SHP77 (cell line): ENCODE measurements around the gene MGAT1.
"Not testable (repeated sequence)": the region's sequence is repeated elsewhere in the genome, so short reads cannot be mapped to it uniquely, and the experiment has no call there.

Experiments
- DNase-seq, 2 experiments: peaks; one replicate each; lab custom pipeline; 2025; lab: John Stamatoyannopoulos, UW

MGAT1 gene

DNA sequence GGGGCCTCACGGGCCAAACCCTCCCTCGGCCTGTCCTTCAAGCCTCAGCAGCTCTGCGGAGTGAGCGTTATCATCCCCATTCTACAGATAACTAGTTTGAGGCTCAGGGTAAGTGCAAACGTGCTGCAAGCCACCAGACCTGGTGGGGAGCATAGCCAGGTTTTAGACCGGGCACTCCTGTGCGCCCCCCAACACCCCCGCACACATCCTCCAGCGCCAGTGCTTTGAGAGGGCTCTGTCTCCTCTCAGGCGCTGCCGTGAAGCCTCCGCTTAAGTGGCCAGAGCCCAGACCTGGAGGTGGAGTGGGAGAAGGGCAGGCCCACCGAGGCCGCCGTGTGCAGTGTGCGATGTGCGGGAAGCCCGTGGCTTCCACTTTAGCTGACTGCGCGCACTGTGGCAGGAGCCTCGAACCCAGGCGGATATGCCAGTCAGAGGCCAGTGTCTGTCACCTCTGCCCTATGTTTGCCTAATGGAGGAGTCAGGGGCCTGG is 1.6 kb upstream of the MGAT1 start:
- DNase-seq, result no peak

DNA sequence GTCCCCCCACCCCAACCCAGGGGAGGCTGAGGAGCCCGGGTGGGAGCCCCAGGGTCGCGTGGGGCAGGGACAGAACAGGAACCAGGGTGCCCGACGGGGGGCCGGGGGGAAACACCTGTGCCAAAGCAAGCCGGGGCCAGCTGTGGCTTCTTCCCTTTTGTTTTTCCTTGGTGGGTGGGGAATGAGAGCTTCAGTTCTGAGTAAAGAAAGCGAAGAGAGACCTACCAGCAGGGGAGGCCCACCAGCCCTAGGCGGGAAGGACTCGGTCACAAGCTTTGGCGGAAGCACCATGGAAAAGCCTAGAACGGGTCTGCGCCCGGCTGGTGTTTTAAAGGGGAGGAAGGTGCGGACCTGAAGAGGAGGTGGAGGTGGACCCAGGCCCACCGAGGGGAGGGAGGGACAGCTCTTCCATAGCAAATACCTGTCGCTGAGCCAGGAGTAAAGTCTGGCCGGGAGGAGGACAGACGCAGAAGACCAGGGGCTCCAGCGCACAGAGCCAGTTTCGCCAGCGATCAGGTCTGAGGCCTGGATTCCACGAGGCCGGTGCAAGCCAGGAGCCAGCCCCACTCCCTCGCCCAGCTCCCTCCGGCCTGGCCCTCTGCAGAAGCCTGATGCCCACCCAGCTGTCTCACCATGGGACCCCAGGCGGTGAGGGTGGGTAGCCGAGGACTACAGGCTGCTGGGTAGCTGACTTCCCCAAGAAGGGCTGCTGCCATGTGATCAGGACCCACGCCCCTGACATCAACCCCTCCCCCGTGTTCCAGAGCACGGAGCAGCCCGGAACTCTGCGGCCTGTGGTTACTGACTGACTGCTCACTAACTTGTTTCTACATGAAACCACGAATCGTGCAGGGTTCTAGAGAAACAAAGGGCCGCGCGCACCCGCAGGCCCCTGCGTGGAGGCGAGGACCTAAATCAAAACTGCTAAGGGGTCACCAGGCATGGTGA is 849 bp upstream of the MGAT1 start:
- no peak for DNase-seq

DNA sequence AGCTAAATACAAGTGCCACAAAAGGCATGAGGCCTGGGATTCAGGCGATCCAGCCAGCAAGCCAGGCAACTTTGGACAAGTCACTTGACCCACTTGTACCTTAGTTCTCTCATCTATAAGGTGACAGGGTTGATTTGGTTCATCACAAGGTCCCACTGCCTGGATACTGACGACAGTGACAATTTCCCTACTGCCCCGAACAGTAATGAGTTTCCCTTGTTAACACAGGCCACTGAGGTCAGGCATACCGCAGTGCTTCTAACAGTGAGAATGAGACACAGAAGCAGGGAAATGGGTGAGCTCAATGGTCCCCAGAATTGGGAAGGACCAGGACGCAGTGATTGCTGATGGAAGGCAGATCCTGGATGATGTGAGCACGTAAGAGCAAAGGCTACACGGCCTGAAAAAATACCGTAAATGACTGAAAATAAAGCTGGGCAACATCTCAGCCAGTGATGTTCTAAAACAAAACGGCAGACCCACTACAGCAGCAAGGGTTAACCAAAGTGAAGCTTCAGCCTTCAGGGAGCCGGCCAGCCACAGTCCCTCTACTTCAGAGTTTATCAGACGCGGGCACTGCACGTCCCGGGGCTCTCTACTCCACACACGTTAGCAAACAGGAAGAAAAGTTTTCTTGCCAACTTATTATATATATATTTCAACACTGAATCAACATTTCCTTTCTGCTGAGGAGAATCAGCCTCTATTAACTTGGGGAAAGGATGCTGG is 846 bp downstream of the MGAT1 start:
- DNase-seq, result no peak

GRCh38 chr5:180799902-180800801 is 2.5 kb downstream of the MGAT1 start:
- no peak for DNase-seq

- DNase-seq, result peak in 1 of 2 experiments; percentile 24
Measured at GRCh38 chr5:180799194-180799593, 3.4 kb downstream of the MGAT1 start.

DNA sequence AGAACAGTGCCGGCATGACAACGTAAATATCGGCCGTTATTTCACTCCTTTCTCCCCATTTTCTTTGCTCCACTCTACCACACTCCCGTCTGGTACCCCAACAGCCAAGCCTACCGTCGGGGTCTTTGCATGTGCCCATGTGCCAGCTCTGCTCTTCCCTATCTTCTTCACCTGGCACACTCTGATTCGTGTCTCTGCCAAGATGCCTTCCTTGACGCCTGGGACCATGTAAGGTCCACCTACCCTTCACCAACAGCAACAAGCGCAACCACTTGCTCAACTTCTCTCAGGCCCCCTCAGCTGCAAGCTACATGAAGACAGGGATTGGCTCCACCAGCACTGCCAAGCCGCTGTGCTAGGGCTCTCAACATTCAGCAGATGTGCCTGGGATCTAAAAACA is 4.4 kb downstream of the MGAT1 start:
- DNase-seq, result no peak

- DNase-seq, result no peak
Measured at GRCh38 chr5:180797256-180798192, 5.1 kb downstream of the MGAT1 start.

DNA sequence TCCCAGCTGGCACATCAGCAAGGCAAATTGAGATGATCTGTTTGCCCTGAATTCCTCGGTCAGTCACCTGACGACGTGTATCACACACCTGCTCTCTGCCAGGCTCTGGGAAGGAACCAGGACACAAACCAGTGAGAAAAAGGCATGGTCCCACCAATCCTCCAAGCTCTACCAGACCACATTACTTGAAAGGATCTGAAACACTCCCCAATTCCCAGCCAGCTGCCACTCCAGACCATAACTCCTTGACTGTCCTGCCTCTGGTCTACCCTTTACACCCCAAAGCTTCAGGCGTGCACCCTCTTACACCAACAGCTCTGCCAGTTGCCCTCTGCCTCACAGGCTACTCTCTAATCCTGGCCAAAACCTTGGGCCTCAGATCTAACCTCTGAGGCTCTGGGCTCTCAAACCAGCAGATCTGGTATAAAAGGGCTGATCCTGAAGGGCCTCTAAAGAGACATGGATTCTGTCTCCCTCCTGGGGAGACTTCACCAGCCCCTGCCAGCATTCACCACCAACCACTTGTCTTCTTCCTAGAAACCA is 6.8 kb downstream of the MGAT1 start:
- DNase-seq, result no peak

DNA sequence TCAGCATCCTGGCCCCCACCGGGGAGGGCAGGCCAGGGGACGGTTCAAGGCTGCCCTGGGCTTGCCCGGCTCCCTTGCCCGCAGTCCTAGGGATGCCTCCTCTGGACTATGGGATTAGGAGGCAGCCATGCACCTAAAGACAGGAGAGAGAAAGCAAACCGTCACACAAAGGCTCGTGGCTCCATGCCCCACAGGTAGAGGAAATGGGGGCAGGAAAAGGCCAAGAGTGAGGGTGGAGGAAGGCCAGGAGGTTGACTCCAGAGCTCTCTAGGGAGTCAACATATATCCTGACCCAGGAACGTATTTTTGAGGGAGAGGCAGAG is 9.7 kb downstream of the MGAT1 start:
- no peak for DNase-seq

DNA sequence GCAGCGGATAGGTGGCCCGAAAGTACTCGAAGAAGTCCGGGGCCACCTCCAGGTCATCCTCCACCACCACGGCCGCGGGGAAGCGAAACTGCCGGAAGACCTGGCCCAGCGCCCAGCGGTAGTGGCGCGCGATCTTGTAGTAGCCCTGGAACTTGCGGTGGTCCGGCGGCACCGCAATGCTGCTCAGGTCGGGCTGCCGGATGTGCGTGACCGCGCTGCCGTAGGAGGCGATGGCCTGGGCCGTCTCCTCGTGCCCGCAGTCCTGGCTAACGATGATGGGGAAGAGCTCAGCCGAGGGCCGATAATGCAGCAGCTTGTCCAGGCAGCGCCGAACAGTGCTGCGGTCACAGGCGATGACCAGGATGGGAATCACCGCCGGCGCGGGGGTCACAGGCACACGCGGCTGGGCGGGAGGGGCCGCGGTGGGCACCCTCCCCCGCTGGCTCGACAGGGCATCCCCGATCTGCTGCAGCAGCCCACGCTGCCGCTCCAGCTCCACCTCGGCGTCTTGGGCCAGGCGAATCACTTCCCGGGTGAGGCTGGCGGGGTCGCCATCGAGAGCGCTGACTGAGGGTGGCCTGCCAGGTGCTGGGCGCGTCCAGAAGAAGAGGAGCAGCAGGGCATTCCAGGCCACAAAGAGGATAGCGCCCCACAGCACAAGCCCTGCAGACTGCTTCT is 10.2 kb downstream of the MGAT1 start:
- no peak for DNase-seq

DNA sequence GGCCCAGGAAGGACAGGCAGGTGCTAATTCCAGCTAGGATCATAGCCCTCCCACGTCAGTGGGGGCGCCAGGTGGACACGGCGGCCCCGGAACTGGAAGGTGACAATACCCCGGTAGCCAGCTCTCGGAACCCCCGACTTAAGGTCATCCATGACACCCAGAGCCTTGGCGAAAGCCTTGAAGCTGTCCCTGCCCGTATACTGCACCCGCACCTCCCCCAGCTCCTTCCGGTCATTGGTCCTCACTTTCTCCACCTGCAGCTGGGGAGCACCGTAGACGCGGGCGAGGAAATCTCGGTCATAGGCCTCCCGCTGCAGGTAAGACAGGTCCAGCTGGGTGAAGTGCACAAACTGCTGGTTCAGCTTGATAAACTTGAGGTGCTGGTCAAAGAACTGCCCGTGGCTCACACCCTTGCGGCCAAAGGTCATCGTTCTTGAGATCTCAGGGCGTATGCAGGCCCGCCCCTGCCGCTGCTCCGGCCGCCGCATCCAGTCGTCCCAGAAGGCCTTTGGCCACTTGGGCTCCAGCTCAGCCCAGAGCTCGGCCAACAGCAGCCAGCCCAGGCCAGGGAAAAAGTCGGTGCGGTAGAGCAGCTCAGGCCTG is 10.9 kb downstream of the MGAT1 start:
- no peak for DNase-seq

GRCh38 chr5:180790524-180790923 is 12.1 kb downstream of the MGAT1 start:
- DNase-seq, result no peak

GRCh38 chr5:180790020-180790419 is 12.6 kb downstream of the MGAT1 start:
- no peak for DNase-seq

- DNase-seq, result not testable (repeated sequence)
Measured at GRCh38 chr5:180788651-180789410, 13.8 kb downstream of the MGAT1 start.

GRCh38 chr5:180787711-180788431 is 14.7 kb downstream of the MGAT1 start:
- no peak for DNase-seq

DNA sequence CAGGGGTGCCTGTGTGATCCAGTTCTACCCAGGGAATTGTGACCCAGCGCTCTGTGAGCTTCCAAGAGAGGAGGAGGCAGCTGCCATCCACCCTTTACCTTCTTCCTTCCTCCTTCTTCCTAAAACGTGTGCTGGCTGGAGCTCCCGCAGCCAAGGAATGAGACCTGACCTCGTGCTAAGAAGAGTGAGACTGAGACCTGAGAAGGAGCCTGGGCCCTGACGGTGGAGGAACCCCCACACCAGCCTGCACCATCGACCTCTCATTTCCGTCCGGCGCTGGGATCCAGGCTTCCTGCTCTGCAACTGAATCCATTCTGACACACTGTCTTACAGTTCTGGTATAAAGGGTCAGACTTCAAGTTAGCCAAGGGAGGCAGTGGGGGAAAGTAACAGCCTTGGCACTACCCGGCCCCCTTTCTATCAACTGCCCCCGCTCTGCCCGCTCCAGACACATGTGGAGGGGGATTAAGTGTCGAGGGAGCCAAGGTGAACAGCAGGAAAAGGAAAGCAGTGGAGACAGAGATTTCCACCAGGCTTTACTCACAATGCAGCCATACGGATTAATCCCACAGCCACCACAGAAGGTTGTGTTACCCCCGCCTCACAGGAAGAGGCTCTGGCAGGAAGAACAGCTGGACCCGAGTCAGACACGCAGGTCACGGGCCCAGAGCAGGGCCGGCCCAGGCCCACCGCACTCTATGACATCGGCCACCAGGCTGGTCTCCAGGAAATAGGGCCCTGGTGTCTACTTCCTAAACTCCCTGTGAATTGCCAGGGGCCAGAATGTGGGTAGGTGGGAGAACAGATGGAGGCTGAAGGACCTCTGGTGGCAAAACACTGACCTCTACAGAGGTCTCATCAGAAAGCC is 15.8 kb downstream of the MGAT1 start:
- no peak for DNase-seq

- no peak for DNase-seq
Measured at GRCh38 chr5:180785794-180786221, 16.8 kb downstream of the MGAT1 start.
